Esophagus (tissue), 2 donors: Measurements from ENCODE around the gene TNFAIP1. TPM values are rescaled to one million over a fixed set of nuclear protein-coding genes. Genes with fewer than 3 reads are reported as not detected.
"Not testable (repeated sequence)": the region's sequence is repeated elsewhere in the genome, so short reads cannot be mapped to it uniquely, and the experiment has no call there.

Experiments used
- H3K27ac ChIP-seq, 2 donors: one replicate each; pipeline ENCODE4 v1.5.1; 2013; ENCODE audit warnings: low read depth in 2 of 2, mild to moderate bottlenecking in 2 of 2, inconsistent platforms in 1 of 2, low read length in 1 of 2, moderate library complexity in 1 of 2
- H3K27me3 ChIP-seq, 2 donors: one replicate each; pipeline ENCODE4 v1.6.1; 2013; ENCODE audit warnings: low read length in 2 of 2, control low read depth in 1 of 2, mild to moderate bottlenecking in 1 of 2; ENCODE audit not compliant: insufficient read depth in 2 of 2, control insufficient read depth in 1 of 2
- H3K36me3 ChIP-seq, 2 donors: one replicate each; pipeline ENCODE4 v1.6.1; 2013; ENCODE audit warnings: low read length in 1 of 2; ENCODE audit not compliant: control insufficient read depth in 2 of 2, insufficient read depth in 2 of 2
- H3K4me1 ChIP-seq, 2 donors: one replicate each; pipeline ENCODE4 v1.6.1; 2013; ENCODE audit warnings: low read length in 1 of 2; ENCODE audit not compliant: control insufficient read depth in 2 of 2, insufficient read depth in 2 of 2
- H3K4me3 ChIP-seq, 2 donors: one replicate each; pipeline ENCODE4 v1.5.1; 2013; ENCODE audit warnings: low read length in 2 of 2, mild to moderate bottlenecking in 2 of 2, low read depth in 1 of 2, moderate library complexity in 1 of 2
- H3K9me3 ChIP-seq, 2 donors: one replicate each; pipeline ENCODE4 v1.6.1; 2013; ENCODE audit warnings: mild to moderate bottlenecking in 2 of 2, low read depth in 1 of 2, low read length in 1 of 2, moderate library complexity in 1 of 2; ENCODE audit not compliant: control insufficient read depth in 2 of 2, insufficient read depth in 1 of 2
- WGBS, 2 donors: extraction: QIAGEN DNeasy Blood & Tissue Kit; methylation state at CpG; one replicate each; pipeline ENCODE4 v1.1.7; 2013; 5-methylcytosine and 5-hydroxymethylcytosine counted together
- polyA plus RNA-seq, 2 donors: library from polyadenylated mRNA; stranded (reverse); fragments of 200-250 nt; gene quantifications; one replicate each; pipeline ENCODE4 v1.2.3, GENCODE V29; 2013
- donor health status: healthy with polysubstance abuse.
- donor health status: Bipolar disorder and iron deficiency.

TNFAIP1 gene
- polyA plus RNA-seq, 2 donors = 9.7 to 22.6 TPM

DNA sequence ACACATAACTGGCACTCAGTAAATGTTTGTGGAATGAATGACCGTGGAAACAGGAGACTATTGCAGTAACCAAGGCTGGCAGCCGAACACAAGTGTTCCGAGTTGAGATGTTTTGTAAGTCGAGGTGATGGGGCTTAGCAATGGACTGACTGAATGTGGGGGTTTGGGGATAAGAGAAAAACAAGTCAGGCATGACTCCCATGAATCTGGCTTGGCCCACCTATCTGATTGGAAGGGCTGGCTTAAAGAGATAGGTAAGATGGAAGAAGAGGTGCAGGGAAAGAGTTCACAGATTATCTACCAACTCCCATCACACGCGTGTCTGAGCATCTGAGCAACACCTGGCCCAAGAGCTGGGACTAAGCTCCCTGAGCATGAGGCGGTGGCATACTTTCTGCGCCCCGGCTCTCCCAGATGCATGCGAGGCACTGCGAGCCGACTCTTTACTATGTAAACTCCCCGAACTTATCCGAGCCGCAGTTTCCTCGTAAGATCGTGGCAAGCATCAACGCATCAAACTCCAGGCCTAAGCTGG lies 828 bp upstream of the TNFAIP1 start:
- Histone ChIP-seq H3K4me1 (peaks cover 0 to 5% of the 10 kb centered on the region in 2 donors), H3K9me3 (no peaks in the 10 kb centered on the region), H3K36me3 (peaks cover 0 to 11% of the 10 kb centered on the region in 2 donors), H3K4me3 (peak overlapping the region; percentile 83 to 87), H3K27me3 (no peaks in the 10 kb centered on the region), H3K27ac (peak overlapping the region; percentile 82 to 92)
- WGBS, 2 donors = 7 to 9% methylated on average over 18 of the region's 18 CpGs

DNA sequence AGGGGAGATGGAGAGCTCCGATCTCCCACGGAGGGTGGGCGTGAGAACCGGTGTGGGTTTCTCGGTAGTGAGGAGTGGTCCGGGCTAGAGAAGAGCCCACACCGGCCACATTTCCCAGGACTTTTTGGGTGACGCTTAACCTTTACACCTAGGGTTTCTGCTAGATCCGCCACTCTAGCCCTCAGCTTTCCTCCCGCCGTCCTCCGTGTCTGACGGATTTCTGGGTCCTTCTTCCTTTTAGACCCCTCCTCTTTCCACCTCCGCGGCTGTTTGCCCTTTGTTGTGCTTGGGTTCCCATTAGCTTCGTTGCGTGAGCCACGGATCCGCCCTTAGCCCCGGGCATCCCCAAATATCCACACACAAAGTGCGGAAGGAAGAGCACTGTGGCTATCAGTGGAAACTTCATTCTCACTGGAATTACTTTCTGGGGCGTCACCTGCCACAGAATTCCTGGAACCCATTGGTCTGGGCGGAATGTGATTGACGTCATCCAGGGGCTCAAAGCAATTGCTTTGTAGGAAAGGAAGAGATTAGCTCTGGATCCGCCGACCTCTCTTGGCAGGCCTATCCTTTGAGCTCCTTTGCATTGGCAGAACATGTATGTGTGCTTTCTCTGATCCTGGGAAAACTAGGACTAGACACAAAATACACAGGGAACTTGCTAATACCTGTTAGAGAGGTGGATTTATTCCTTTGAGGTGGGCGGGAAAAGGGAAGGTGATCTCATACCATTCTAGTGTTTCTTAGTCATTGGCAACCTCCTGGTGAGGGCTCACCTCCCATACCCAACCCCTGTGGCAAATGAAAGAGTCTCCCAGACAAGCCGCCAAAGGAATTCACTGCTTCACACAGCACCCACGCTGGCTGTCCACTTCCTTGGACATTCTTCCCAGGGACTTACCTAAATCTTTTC lies 654 bp downstream of the TNFAIP1 start:
- H3K9me3 ChIP-seq = no peaks in the 10 kb centered on the region
- peak overlapping the region; percentile 83 to 87 for H3K4me3 ChIP-seq
- H3K27me3 ChIP-seq = no peaks in the 10 kb centered on the region
- 4% methylated on average over 26 to 29 of the region's 29 CpGs for WGBS, 2 donors
- H3K4me1 ChIP-seq = peaks cover 0 to 5% of the 10 kb centered on the region in 2 donors
- peak overlapping the region; percentile 96 for H3K27ac ChIP-seq
- H3K36me3 ChIP-seq = peaks cover 8 to 19% of the 10 kb centered on the region in 2 donors

DNA sequence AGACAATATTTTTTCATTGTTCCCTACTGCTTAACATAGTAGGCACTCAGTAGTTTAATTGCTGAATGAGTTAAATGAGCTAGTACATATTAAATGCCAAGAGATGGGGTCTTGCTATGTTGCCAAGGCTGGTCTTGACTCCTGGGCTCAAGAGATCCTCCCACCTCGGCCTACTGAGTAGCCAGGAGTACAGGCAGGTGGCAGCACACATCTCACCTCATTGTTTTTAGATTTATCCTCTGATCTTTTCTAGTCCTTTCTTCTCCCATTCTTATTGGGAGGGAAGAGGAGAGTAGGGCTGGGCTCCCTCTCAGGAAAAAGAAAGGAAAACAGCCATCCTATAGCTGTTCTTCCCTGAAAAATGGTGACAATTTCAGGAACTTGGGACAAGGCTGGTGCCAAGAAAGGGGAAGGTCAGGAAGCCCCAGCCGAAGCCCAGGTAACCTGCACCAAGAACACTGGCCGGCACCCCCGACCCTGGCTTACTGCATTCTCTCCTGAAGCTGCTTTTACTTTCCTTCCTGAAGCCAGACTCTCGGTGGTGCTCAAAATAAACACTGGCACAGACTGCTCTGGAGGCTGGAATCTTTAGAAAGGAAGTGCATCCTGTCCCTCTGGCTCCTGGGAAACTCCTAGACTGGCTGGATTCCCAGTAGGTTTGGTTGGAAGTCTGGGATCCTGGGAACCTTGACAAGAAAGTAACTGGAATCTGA lies 2.7 kb downstream of the TNFAIP1 start:
- WGBS, 2 donors = 47 to 49% methylated on average over 5 of the region's 5 CpGs
- Histone ChIP-seq H3K4me3 (no peak overlapping the region), H3K4me1 (peaks cover 0 to 5% of the 10 kb centered on the region in 2 donors)

GRCh38 chr17:28338769-28339212 lies 3.2 kb downstream of the TNFAIP1 start:
- H3K27me3 ChIP-seq, H3K9me3 ChIP-seq, H3K4me1 ChIP-seq, H3K4me3 ChIP-seq: not testable (repeated sequence)
- Histone ChIP-seq H3K36me3 (peaks cover 27 to 33% of the 10 kb centered on the region in 2 donors), H3K27ac (peak overlapping the region; percentile 25 to 69)
- 51 to 82% methylated on average over 8 of the region's 8 CpGs for WGBS, 2 donors

More for the DNA sequence above, 2.7 kb downstream of the TNFAIP1 start:
- peak overlapping the region; percentile 25 to 69 for H3K27ac ChIP-seq
- H3K27me3 ChIP-seq = no peaks in the 10 kb centered on the region
- H3K9me3 ChIP-seq = no peaks in the 10 kb centered on the region
- H3K36me3 ChIP-seq = peaks cover 22 to 29% of the 10 kb centered on the region in 2 donors

GRCh38 chr17:28339431-28339830 lies 3.9 kb downstream of the TNFAIP1 start:
- Histone ChIP-seq H3K27ac (peak overlapping the region; percentile 42 to 53), H3K4me3 (no peak overlapping the region), H3K9me3 (no peaks in the 10 kb centered on the region), H3K4me1 (peaks cover 0 to 10% of the 10 kb centered on the region in 2 donors), H3K36me3 (peaks cover 28 to 38% of the 10 kb centered on the region in 2 donors), H3K27me3 (no peaks in the 10 kb centered on the region)
- WGBS, 2 donors = 83 to 84% methylated on average over 15 of the region's 15 CpGs

GRCh38 chr17:28340374-28340773 lies 4.8 kb downstream of the TNFAIP1 start:
- 80 to 84% methylated on average over 6 of the region's 6 CpGs for WGBS, 2 donors
- no peaks in the 10 kb centered on the region for H3K27me3 ChIP-seq
- peaks cover 0 to 10% of the 10 kb centered on the region in 2 donors for H3K4me1 ChIP-seq
- H3K4me3 ChIP-seq = no peak overlapping the region
- no peaks in the 10 kb centered on the region for H3K9me3 ChIP-seq
- peaks cover 31 to 44% of the 10 kb centered on the region in 2 donors for H3K36me3 ChIP-seq
- H3K27ac ChIP-seq = no peak overlapping the region

- no peak overlapping the region for H3K4me3 ChIP-seq
- H3K36me3 ChIP-seq = peaks cover 31 to 46% of the 10 kb centered on the region in 2 donors
- no peaks in the 10 kb centered on the region for H3K9me3 ChIP-seq
- no peak overlapping the region for H3K27ac ChIP-seq
- WGBS, 2 donors = 90 to 94% methylated on average over 11 of the region's 11 CpGs
- no peaks in the 10 kb centered on the region for H3K27me3 ChIP-seq
- H3K4me1 ChIP-seq = peaks cover 0 to 10% of the 10 kb centered on the region in 2 donors
Observed at GRCh38 chr17:28341516-28341915, 6.0 kb downstream of the TNFAIP1 start.

DNA sequence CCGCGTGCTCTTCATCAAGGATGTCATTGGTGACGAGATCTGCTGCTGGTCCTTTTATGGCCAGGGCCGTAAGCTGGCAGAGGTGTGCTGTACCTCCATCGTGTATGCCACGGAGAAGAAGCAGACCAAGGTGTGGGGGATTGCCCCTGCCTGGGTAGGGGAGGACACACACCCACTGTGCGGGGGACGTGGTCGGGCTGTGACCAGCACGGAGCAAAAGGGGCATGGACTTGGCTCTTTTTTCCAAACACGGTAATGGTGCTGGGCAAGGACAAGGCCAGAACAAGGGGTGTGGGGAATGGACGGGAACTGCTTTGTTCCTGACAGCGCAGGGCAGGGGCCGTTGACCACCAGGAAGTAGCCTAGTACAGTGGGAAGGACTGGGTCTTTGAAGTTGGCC lies 6.8 kb downstream of the TNFAIP1 start:
- WGBS, 2 donors = 90 to 93% methylated on average over 14 of the region's 14 CpGs
- no peaks in the 10 kb centered on the region for H3K9me3 ChIP-seq
- peaks cover 36 to 48% of the 10 kb centered on the region in 2 donors for H3K36me3 ChIP-seq
- H3K4me1 ChIP-seq = peaks cover 2 to 11% of the 10 kb centered on the region in 2 donors
- no peak overlapping the region for H3K27ac ChIP-seq
- H3K27me3 ChIP-seq = no peaks in the 10 kb centered on the region
- H3K4me3 ChIP-seq = no peak overlapping the region

GRCh38 chr17:28343491-28343932 lies 8.0 kb downstream of the TNFAIP1 start:
- peaks cover 45 to 55% of the 10 kb centered on the region in 2 donors for H3K36me3 ChIP-seq

More at GRCh38 chr17:28343491-28343932, 8.0 kb downstream of the TNFAIP1 start:
- no peaks in the 10 kb centered on the region for H3K9me3 ChIP-seq
- H3K4me3 ChIP-seq = no peak overlapping the region
- H3K27me3 ChIP-seq = no peaks in the 10 kb centered on the region
- H3K4me1 ChIP-seq = peaks cover 3 to 14% of the 10 kb centered on the region in 2 donors
- 72 to 78% methylated on average over 10 of the region's 10 CpGs for WGBS, 2 donors
- H3K27ac ChIP-seq = peak overlapping the region in 1 of 2 donors; percentile 14
